GM04503 (cell line): ENCODE results near the gene SPATS2L.

Experiments
- DNase-seq: peaks from one replicate; pipeline ENCODE4 v3.0.0-alpha.2; 2012; ENCODE audit warnings: low read depth

The SPATS2L gene

DNA sequence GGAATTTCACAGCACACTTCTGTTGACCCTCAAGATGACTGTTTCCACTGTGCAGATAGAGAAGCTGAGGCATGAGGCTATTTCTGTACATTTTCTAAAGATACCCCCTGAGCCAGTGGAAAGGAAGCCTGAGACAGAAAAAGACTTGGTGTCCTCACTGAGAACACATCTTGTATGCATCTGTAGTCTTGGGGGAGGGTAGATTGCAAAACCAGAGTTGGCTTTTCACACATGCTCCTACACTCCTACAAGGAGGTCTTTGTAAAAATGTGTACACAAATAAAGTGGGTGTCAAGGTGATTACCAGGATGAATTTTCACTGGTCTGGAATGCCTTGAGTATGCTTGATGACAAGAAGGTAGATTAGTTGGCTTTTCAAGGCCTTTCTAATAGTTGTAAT lies 105.3 kb downstream of the SPATS2L start:
- no peak for DNase-seq

DNA sequence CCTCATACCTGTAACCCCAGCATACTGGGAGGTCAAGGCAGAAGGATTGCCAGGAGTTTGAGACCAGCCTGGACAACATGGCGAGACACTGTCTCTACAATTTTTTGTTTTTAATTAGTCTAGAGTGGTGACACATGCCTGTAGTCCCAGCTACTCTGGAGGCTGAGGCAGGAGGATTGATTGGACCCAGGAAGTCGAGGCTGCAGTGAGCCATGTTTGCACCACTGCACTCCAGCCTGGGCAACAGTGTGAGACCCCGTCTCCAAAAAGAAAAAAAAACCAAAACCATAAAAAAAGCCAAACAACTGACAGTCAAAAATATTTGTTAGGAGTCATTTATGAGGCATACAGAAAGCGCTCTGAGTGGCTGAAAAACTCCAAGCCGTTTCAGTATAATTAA lies 107.9 kb downstream of the SPATS2L start:
- DNase-seq, result no peak

DNA sequence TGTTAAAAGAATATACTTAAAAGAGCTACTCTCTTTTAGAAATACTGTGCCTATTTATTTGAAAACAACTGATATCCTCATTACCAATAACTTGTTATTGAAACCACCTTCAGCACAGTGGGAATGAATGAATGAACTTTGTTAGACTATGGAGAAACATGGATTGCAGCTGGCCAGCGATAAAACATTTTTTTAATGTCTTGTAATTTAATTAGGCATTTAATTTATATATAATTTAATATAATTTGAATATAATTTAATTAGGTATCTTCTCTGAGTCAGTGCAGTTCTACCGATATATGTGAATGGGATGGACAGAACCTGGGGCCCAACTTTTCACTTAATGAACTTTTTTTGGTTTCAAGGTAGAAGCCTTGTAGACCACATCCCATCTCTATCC lies 109.0 kb downstream of the SPATS2L start:
- DNase-seq, result no peak

DNA sequence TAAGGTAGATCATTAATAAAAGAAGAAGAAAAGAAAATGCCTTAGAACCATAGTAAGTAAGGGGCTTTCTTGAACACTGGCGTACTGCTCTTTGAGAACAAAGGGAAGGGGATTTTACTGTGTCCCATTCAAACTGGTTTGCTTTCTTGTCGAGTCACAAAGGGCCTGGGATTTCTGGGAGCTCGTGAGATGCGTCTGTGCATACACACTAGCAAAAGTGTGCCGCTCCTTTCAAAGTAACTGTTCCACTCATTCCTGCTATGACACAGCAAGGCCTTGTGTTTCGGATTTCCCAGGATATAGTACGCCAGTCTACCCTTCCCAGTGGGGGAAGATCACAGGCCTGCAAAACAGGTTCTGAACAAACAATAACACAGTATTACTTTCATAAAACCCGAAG lies 110.4 kb downstream of the SPATS2L start:
- DNase-seq, result no peak

DNA sequence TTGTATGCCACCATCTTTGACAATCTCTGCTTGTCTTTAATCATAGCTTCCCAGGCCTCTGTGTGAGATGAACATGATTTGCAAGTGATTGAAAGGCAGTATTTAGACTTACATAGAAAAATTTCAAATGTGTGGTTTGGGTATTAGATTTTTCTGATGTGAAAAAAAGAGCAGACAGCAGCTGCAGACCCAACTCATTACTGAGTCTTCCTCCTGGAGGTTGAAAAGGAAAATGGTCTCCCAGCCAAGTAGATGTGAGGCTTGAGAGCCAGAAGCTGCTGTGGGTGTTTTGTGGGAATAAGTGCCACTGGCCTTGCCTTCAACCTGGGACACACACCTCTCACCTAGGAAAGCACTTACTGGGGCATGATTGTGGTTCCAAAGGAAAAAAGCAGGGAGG lies 110.9 kb downstream of the SPATS2L start:
- no peak for DNase-seq

DNA sequence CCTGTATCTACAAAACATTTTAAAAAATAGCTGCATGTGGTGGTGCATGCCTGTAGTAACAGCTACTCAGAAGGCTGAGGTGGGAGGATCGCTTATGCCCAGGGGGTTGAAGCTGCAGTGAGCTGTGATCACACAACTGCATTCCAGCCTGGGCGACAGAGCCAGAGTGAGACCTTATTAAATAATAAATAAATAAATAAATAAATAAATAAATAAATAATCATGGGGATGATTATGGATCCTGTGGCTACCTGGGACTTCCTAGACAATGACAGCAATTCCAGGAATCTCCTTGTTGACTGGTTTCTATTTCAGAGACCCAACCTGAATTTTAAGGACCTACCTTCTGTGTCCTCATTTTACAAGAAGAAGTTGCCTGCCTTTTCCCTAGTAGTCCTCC lies 111.9 kb downstream of the SPATS2L start:
- DNase-seq, result no peak

DNA sequence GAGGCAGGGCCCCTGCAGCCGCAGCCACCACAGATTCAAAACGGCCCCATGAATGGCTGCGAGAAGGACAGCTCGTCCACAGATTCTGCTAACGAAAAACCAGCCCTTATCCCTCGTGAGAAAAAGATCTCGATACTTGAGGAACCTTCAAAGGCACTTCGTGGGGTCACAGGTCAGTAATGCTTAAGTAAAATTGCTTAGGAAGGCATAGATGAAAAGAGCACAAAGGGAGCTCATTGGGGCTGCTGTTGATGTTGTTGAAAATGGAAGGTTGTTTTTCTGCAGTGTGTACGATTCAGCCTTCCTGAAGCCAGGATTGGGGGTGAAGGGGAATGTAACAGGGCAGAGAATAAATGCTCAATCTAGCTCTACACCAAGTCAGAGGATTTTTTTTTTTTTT lies 112.8 kb downstream of the SPATS2L start:
- no peak for DNase-seq

DNA sequence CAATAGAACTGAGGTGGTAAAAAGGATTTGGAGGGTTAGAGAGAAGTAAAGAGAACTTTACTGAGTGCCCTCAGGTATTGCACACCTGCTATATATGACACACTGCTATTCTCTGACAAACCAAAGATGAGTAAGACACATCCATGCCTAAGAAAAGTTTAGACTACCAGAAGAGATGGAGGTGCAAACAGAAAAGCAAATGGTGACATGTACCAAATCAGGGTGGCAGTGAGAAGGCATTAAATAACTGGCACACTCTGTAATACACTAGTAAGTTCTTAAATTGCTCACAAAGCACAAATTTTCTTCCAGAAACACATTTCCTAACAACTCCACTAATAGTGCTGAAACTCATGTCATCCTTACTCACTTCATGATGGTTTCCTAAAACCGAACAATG lies 114.8 kb downstream of the SPATS2L start:
- no peak for DNase-seq

DNA sequence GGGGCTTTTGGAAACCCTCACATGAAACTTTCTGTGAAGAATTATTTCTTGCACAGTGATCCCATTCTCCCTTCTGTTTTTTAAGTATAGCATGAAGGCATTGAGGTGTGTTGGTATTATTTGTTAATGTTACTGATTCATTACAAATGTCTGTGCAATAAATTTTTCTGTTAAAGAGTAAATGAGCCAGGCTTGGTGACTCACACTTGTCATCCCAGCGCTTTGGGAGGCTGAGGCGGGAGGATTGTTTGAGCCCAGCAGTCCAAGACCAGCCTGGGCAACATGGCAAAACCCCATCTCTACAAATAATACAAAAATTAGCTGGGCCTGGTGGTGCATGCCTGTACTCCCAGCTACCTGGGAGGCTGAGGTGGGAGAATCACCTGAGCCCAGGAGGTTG lies 115.6 kb downstream of the SPATS2L start:
- no peak for DNase-seq

DNA sequence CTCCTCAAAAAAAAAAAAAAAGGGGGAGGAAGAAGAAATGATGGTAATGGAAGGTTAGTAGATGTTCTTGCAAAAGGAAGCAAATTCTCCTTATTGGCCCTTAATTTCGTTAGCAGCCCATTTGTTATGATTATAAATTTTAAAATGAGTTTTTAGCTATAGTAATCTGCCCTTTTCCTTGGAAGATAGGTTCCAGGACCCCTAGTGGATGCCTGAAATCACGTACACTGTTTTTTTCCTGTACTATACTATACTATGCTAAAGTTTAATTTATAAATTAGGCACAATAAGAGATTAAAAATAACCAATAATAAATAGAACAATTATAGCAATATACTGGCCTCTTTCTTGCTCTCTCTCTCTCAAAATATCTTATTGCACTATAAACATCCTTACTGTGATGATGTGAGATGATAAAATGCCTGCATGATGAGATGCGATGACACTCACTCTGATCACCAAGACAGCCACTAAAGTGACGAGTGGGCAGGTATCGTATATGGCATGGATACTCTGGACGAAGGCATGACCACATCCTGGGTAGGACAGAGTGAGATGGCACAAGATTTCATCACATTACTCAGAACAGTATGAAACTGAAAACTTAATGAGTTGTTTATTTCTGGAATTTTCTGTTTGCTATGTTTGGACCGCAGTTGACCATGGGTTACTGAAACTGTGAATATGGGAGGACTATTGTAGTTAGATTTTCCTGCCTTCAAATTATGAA lies 116.2 kb downstream of the SPATS2L start:
- DNase-seq, result no peak

DNA sequence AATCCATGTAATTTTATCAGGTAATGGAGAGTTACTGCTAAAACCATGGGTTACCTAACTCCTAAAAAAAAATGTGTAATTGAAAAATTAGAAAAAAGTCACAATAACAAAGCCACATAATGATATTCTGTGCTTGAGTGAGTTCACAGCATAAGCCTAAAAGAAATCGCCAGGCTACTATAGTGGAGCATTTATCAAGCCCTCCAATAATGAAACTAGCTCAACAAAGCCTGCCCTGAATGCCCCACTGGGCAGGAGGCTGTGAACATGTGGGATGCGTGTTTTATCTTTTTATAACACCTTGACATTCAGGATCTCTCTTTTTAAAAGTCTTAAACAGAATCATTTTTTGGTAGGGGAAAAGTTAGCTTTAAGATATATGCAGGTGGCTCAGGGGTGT lies 117.0 kb downstream of the SPATS2L start:
- DNase-seq, result no peak

DNA sequence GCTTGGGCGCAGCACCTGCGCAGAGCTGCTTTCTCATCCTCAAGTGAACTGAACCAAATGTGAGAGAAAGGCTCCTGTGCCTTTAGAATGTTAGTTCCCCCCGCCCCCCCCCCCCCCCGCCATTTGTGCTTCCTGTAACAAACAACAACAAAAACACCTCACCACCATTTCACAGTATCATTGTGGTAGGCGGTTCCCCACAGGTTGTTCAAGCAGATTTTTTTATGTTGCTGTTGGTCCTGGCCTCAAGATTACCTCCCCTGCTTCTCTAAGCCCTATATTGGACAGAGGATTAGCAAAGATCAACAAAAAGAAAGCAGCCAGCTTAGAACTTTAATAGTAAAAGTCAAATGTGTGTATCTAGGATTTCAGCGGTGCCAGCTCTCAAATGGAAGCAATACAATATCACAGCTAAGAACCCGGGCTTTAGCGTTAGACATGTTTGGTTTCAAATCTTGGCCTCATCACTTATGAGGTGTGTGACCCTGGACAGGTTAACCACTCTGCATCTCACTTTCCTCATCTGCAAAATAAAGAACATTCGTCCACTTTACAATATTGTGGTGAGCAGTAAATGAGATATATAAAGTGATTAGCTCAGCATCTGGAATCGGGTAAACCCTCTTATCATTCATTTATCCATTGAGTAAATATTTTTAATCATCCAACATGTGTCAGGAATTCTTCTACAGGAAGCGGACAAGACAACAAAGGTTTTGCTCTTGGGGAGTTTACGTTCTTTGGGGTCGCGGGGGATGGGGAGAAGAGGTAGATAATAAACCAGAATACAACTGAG lies 118.7 kb downstream of the SPATS2L start:
- no peak for DNase-seq

DNA sequence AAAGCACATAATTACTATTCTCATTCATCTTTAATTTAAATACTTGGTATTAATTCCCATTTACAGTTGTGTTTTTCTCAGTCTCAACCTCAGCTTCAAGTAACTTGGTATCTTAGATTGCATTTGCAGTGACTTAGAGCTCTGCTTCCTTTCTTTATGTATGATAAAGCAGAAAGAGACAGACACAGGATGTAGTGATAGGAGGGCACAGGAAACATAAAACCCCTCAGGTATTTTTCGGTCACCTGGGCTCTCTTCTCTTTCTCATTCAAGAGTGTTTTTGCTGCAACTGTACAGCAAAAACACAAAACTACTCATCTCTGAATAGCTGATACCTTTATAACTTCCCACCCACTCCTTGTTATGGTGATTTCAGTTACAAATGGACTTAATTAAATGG lies 120.3 kb downstream of the SPATS2L start:
- no peak for DNase-seq

DNA sequence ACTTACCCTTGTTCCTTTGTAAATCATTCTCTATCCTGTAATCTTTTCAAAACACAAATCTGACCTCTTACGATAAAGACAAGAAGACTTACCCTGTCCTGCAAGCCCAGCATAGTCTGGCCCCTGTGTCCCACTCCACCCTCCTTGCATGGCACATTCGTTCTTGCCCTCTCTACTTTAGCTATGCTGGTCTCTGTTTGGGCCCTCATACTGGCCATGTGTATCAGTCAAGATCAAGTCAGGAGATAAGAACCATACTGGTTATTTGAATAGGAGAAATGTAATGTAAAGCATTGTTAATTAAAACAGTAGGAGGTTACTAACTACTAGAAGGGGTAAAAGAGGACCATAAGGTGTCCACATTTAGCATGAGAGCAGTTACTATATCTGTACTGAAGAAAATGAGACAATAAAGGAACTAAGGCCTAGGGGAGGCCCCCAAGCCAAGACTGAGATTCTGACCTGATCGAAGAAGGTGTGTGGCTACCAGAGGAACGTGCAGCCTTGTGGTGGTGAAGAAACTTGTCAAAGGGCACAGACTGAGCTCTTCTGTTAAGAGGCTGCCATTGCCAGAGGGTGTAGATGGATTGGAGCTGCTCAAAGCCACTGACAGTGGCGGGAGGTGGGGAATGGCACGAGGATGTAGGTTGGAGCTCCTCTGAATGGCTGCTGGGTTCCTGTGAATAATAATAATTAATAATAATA lies 122.6 kb downstream of the SPATS2L start:
- no peak for DNase-seq

DNA sequence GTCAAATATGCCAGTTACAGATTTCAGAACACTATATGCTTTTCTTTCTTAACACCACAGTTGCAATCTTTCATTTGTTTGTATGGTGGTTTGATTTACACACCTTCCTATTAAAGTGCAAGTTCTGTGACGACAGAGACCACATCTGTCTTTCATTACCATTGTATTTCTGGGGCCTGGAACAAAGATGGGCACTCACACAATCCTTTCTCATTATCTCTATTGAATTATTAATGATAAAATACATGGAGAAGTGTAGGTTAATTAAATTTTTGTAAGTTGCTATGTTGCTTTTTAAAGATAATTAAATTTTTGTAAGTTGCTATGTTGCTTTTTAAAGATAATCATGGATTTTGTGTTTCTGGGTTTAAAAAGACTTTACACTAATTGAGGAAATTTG lies 123.5 kb downstream of the SPATS2L start:
- DNase-seq, result no peak

DNA sequence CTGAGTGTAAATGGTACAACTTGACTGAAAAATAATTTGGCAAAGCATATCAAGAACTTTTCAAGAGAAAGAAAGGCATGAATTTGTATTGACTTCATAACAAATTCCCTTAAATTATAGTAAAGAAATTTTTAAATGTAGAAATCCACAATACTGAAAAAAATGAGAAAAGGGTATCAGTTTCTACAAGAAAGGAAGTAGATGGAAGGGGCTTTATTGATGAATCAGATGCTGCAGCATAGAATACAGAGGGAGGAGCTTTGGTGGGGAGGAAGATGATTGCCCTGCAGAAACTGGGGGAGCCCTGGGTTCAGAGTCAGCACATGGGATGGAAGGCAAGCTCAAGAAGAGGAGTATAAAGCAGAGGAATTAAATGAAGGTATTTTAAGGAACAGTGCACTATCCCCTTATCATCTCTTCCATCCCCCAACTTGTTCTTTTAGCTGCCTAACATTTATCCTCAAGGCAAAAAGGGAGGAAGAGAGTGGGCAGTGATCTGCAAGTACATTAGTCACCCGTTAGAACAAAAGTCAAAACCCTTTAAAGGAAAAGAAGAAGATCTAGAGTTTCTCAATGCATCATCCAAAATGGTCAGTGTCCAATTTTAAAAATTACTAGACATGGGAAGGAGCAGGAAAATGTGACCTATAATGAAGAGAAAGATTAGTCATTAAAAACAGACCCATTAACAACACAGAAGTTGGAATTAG lies 125.7 kb downstream of the SPATS2L start:
- DNase-seq, result no peak

DNA sequence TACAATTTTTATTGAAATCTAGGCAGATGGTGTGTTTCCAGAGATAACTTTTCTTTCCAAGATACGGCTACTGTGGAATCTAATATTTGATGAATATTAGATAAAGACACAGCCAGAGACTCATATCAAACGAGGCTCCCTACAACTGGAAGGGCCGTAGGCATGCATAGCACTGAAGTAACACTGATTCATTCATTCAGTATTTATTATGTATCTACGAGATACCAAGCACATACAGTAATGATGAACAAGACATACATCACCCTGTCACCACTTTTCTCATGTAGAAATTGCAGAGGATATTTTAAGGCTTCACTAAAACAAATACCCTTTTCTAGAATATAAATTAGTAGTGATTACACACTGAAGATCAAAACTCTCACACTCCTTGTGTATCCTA lies 128.9 kb downstream of the SPATS2L start:
- peak; percentile 34 for DNase-seq

DNA sequence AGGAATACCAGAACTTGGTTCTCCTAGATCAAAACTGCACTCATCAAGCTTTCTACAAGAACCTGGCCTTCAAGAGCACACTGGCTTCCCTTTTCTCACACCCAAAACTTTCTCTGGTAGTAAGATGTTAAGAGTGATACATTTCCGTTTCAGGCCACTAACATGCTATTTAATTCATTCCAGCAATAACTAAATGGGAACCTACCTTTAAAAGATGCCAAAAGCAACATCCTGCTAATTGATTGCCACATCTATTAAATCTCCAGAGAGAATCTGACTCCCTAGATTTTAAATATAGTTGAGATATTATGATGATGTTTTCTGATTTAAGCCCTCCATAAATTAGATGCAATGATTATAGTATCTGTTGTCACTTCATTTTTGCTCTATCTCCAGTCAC lies 131.8 kb downstream of the SPATS2L start:
- no peak for DNase-seq

DNA sequence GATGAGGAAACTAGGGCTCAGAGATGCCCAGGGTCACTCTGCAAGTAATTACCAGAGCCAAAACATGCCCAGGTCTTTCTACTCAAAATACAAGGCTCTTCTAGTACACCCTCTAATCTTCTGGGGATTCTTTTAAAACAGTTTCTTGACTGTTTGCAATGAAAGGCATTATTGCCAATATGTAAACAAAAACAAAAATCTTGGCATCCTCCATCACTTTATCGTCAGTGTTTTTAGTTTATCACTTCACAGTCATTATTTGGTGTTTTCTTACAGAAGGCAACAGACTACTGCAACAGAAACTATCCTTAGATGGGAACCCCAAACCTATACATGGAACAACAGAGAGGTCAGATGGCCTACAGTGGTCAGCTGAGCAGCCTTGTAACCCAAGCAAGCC lies 132.4 kb downstream of the SPATS2L start:
- DNase-seq, result no peak

DNA sequence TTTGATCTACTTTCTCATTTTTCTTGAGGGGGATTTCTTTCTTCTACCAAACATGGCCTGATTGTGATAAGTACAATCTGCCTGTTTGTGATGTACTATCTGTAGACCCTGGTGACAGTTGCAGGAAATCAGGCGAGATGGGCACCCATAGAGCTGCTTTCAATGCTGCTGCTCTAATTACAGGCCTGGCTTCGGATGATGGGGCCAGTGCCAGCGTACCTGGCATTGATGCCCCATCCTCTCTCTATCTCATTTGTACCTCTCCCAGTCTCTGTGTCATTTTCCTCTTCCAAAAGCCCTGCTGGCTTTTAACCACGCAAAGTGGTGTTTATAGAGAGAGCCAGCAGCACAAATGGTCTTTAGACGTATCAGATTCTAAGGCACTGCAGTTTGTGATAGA lies 133.5 kb downstream of the SPATS2L start:
- DNase-seq, result no peak

DNA sequence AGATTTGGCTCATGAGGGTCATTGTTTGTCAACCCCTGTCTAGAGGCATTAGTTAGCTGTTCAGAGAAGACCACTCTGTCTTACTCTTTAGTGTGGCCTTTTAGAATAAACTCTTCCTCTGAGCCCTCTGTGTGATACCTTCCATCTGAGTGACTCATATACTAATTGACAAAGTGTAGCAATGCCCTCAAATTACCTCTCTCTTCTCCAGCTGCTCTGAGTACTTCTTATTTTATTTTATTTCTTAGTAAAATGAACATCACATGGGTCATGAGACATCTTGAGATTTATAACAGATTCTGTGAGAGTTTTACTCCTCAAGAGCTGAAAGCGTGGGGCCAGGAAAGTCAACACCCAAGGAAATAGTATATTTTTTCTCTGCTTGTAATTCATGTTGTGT lies 136.0 kb downstream of the SPATS2L start:
- DNase-seq, result peak; percentile 55

DNA sequence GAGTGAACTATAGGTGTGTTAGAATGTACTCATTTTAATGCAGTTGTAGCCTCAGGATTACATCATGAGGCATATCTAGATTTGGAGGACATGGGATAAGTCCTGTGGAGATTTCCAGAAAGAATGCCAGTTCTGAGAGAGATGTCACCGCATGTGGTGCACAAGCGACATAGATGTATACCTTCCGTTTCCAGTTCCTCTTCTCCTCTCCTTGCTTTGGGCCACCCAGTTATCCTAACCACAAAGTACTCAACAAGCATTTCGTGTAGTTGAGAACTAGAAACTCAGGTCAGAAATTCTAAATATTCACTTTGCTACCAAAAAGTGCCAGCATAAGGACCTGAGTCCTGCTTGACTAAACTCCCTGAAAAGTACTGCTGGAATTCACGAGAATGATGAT lies 136.9 kb downstream of the SPATS2L start:
- DNase-seq, result no peak

DNA sequence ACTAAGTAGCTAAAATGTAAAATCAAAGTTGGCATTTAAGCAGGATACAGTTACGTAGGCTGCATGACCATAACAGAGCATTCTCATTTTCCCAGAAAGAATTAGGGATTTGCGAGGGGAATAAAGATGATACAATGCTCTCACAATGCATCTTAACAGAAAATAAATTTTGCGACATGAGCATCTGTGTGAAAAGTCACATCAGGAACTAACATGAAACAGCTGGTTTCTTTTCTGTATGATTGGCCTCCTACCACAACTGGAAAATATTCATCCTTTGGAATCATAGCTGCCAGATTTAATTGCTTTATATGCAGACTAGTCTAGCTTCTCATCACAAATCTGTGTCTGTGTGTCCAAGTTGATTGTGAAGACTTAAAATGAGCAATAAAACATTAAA lies 137.4 kb downstream of the SPATS2L start:
- DNase-seq, result no peak
